CD4-positive, alpha-beta T cell treated with Interleukin-17A for 1 hour (primary cell): ENCODE measurements around the gene GLCE.
"Not testable (repeated sequence)": the region's sequence is repeated elsewhere in the genome, so short reads cannot be mapped to it uniquely, and the experiment has no call there.

ENCODE experiments used
- DNase-seq: peaks from one replicate; pipeline ENCODE4 v3.0.0-alpha.2; 2020

The GLCE gene

DNA sequence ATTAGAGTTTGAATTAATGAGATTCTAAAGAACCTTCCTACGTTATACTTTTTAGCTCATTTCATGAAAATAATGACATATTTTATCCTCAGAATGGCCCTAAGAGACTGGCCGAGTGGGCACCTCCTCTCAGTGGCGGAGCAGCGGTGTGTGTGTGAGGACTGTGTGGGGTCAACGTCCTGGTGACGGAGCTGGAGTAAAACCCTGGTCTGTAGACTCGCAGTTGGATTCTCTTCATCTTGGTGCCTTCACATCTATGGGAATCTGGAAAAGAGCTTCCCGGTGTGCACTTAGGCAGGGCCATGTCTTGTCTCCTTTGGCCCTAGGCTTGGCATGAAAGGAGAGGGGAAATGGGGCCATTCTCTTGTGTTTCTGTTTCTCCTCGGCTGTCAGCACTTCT lies 116.9 kb downstream of the GLCE start:
- no peak for DNase-seq

DNA sequence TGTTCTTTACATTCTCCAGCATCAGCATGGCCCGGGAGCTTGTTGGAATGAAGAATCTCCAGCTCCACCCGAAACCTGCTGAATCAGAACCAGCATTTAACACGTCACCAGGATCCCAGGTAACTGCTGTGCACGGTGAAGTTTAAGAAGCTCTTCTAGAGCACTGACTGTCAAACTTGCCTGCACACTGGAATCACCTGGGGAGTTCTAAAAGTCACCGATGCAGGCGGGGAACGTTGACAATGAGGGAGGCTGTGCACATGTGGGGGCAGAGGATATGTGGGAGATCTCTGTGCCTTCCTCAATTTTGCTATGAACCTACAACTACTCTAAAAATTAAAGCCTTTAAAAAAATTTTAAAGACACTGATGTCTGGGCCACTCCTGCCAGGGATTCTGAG lies 119.2 kb downstream of the GLCE start:
- DNase-seq: no peak

DNA sequence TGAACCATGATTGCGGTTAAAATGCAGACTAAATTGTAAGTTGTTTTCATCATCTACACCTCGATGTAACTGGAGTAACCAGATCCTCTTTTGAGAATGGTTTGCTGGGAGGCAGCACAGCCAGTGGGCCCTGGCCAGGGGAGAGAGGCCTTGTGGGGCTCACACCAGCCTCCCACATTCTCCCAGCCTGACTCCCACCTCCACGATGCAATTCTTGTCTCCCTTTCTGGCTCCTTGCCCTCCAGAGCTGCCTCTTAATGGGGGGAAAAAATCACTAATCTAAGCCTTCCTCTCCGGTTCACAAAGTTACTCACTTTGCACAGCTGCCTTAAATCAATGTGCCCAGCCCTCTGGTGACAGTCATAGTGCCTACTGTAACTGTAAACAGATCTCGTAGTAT lies 120.3 kb downstream of the GLCE start:
- DNase-seq: no peak

DNA sequence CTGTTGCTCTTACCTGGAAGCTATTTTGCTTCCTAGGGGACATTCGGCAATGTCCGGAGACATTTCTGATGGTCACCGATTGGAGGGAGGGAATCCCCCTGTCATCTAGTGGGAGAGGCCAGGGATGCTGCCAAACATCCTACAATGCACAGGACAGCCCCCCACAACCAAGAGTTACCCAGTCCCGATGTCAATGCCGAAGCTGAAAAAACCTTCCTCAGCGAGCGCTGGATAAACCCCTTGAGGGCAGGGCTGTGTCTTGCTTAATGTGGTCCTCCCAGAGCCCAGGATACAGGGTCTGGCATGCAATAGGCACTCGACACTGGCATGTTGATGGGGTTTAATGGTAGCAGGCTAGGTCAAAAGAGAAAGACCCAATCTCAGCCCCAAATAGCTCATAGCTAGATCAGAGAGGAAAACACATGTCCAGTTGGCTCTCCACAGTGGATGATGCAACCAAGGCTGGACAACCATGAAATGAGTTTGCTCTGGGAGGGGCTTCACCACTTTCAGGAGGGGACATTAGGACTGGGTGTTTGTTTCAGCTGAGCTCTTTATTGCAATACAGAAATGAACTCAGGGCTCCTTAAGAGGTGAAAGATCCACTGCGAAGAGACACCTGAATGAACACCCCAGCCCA lies 121.8 kb downstream of the GLCE start:
- no peak for DNase-seq

DNA sequence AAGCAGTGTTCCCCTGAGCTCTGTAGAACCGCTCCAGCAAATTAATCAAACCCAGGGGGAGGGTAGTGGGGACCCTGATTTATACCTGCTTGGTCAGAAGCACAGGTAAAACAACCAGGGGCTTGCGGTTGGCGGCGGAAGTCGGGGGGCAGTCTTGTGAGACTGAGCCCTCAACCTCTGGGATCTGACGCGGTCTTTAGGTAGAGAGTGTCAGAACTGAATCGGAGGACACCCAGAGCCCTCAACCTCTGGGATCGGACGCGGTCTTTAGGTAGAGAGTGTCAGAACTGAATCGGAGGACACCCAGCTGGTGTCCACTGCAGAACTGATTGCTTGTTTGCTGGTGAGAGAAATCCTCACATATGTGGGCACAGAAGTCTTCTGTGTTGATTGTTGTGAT lies 125.4 kb downstream of the GLCE start:
- no peak for DNase-seq

GRCh38 chr15:69288011-69288410 lies 127.6 kb downstream of the GLCE start:
- no peak for DNase-seq

- DNase-seq: no peak
Observed at GRCh38 chr15:69288531-69289341, 128.3 kb downstream of the GLCE start.

GRCh38 chr15:69289342-69290146 lies 129.1 kb downstream of the GLCE start:
- no peak for DNase-seq

GRCh38 chr15:69290346-69291164 lies 130.1 kb downstream of the GLCE start:
- no peak for DNase-seq

GRCh38 chr15:69291651-69292050 lies 131.2 kb downstream of the GLCE start:
- not testable (repeated sequence) for DNase-seq

DNA sequence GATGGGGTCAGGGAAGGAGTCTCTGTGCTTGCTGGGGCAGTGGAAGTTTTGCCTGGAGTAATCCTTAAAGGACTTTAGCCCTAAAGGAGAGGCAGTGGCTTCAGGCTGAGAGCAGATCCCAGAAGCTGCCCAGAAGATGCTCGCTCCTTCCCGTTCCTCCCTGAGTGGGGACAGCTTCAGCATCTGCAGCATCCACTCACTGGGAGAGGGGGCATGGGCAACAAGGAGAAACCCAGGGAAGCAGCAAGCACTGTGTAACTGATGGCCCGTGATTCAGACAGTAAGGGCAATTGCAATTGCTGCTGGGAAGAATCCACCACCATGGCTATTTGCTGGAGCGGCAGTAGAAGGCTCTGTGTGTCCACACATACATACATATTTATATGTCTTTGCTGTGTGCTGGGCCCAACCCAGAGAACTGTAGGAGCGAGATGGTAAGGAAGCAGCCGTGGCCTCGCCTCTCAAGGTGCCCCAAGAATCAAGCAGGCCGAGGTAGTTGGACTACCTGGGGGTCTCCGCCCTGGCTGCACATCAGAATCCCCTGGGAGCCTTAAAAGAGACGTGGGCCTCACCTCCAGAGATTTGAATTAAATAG lies 132.5 kb downstream of the GLCE start:
- no peak for DNase-seq

DNA sequence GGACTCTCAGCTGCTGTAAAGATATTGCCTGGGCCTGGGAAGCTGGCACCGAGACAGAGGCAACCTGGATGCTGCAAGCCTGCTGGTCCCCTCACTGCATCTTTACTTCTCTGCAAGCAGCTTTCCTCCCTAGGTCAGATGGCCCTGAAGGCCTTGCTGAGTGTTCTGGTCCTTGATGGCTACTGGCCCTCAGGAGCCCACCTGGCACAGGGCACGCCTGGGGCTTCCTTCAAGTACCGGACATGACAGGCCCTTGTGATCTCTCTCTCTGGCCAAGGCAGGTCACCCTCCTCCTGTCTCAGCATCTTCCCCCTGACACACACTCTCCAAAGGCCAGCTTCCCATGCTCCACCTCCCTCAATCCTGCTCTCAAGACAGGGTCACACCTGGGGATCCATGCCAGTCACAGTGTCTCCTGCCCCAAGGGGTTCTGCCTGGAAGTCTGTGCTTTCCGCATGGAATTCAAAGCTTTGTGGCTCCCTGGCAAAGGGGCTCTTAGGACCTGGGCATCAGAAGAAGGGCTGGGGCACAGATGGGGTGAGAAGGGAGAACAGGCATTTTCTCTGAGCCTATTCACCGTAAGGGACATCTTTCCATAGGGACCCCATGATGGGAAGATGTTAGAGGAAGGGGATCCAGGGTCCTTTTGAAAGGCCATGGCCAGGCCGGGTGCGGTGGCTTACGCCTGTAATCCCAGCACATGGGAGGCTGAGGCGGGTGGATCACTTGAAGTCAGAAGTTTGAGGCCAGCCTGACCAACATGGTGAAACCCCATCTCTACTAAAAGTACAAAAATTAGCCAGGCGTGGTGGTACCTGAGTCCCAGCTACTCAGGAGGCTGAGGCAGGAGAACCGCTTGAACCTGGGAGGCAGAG lies 133.5 kb downstream of the GLCE start:
- DNase-seq: no peak

GRCh38 chr15:69296606-69297005 lies 136.2 kb downstream of the GLCE start:
- DNase-seq: no peak

DNA sequence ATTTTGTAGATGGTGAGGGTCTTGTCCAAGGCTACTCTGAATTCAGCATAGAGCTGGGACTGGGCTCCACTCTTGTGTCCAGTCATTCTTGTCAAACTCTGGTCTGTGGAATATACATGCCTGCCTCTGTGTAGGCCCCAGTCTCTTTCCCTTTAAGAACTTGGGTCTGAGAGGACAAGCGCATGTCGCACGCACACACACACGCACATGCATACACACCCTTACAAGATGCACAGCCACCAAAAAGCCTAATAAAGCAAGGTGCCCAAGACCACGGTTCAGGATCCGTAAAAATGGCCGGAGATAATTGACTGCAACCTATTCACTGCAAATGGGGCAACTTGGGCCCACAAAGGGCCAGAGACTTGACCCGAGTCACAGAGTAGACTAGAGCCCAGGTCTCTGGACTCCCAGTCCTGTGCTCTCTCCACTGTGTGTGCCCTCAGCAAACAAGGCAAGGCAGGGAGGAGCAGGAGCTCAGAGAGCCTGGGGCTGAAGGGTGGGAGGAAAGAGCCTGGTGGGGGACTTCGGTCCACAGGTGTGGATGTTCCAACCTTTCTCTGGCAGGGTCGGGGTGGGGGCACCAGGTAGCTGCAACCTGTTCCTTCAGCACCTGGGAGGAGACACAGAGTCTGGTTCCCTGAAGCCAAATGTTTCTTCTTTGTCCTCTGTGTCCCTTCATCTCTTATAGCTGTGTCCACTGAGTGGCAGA lies 137.4 kb downstream of the GLCE start:
- no peak for DNase-seq

DNA sequence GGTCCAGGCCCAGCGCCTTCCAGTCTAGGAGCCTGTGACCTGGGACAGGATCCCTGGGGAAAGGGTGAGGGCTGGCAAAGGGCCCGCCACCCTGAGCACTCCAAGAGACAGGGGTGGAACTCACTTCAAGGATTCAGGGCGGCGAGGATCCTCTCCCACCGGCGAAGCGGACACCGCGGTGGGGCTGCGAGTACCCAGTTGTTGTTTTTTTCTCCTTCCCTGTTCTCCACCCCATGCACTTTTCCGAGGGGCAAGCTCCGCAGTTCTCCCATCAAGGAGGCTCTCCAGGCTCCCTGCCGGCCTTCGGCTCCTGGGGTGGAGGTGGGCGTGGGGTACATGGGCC lies 137.9 kb downstream of the GLCE start:
- DNase-seq: no peak

- DNase-seq: no peak
Observed at GRCh38 chr15:69298697-69299441, 138.4 kb downstream of the GLCE start, which contains the start of gene PAQR5. PAQR5 (plus strand) TSS chr15:69298912; CDS start chr15:69360081, 61,169 bp downstream.

DNA sequence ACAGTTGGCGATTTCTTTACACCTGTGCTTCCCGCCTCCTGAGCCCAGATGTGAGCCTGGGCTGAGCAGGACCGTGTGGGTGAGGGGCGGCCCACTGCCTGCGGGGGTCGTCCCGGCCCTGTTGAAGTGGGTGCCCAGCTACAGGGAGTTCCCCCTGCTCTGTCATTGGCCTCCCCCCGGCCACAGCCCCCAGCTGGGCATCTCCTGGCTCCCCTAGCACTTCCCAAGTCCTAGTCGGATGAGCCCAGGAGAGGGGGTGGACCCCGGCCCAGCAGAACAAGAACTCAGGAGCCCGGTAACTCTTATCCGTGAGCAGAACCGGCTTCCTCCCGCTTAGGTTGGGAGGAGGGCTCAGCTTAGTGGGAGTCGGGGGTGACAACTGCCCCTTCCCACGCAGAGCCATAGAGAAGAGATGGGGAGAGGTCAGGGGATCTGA lies 139.0 kb downstream of the GLCE start:
- DNase-seq: no peak

DNA sequence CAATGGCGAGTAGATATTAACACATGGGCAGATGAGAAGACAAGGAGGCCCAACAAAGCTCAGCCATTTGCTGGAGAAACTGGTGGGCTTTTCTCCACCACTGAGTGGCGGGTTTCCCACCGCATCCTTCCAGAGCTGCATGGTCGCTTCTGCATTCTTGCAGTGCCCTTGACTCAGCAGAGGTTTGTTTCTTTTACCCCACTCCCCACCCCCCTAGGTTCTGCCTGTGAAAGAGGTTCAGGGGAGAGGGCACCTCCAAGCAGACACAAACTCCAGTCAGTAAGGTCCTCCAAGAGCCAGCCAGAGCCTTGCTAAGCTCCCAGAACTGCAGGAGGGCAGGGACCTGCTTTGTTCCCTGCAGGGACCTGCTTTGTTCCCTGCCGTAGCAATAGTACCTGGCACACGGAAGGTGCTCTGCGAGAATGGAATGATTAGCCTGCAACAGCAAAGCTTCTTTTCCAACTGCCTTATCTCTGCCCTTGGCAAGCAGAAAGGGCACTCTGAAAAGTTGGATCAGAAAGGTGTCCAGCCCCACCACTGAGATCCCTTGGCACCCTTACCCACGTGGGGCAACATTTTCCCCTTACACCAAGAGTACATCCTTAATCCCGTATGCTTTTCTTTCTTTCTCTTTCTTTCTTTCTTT lies 139.6 kb downstream of the GLCE start:
- no peak for DNase-seq

DNA sequence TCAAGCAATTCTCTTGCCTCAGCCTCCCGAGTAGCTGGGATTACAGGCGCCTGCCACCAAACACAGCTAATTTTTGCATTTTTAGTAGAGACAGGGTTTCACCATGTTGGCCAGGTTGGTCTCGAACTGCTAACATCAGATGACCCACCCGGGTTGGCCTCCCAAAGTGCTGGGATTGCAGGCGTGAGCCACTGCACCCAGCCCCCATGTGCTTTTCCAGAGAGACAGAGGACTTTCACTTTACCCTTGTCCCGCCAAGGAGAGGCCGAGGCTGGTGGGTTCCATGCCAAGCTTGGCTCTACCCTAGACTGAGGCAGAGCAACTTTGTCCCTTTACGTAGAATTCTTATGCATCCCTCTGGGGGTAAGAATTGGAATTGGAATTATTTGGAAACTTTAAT lies 140.7 kb downstream of the GLCE start:
- DNase-seq: not testable (repeated sequence)
